DND-41 (cell line): Measurements from ENCODE around the gene POLR2L.

Experiments used
- CTCF ChIP-seq: IDR thresholded peaks from 2 replicates; pipeline ENCODE4 v1.5.1; 2012; ENCODE audit warnings: borderline replicate concordance, low read length, moderate library complexity, mild to moderate bottlenecking; ENCODE audit not compliant: poor library complexity, severe bottlenecking; ENCODE audit errors: extremely low read depth
- EZH2 ChIP-seq: IDR thresholded peaks from 3 replicates; pipeline ENCODE4 v1.6.1; 2012; ENCODE audit warnings: borderline replicate concordance, low read depth, mild to moderate bottlenecking, moderate library complexity, low read length, inconsistent platforms; ENCODE audit not compliant: severe bottlenecking

- TF ChIP-seq CTCF: no peak
- TF ChIP-seq EZH2: no peak
These were observed 30.7 kb downstream of the POLR2L start for GRCh38 chr11:811446-812245.
